PC-3 (cell line): ENCODE data around the gene PCED1B. TPM values are rescaled to one million over a fixed set of nuclear protein-coding genes. Genes with fewer than 3 reads are reported as not detected.

Source experiments
- ATAC-seq: fragments of 200-7000 bp; cut with Tn5 transposase; 2 replicates; pipeline ENCODE4 v1.9.1; 2020; ENCODE audit warnings: mild to moderate bottlenecking, moderate library complexity
- BruUV-seq: library from RNA; stranded (reverse); fragments of 400-500 nt; replicated peaks from 2 replicates; lab custom pipeline; 2021; lab: Mats Ljungman, UMichigan
- CTCF ChIA-PET: fragments of 300-600 bp; sonication (Branson Sonifier 250); formaldehyde crosslinking; loops from one replicate; lab custom pipeline; 2022; ENCODE audit warnings: antibody characterized with exemption; lab: Charles Lee
- POLR2A ChIA-PET: fragments of 300-600 bp; sonication (Branson Sonifier 250); formaldehyde crosslinking; loops from one replicate; lab custom pipeline; 2022; ENCODE audit warnings: antibody characterized with exemption; ENCODE audit not compliant: unreplicated experiment; lab: Charles Lee
- DNase-seq: peaks from one replicate; pipeline ENCODE4 v3.0.0-alpha.2; 2015
- H2AFZ ChIP-seq: fragments of 300-600 bp; sonication (generic); 2 replicates; pipeline ENCODE4 v1.6.0; 2016; ENCODE audit warnings: antibody characterized with exemption, low read length
- H3F3A ChIP-seq: fragments of 300-600 bp; sonication (generic); one replicate; pipeline ENCODE4 v1.6.0; 2017; ENCODE audit warnings: antibody characterized with exemption, low read length, control low read depth, mild to moderate bottlenecking; ENCODE audit not compliant: unreplicated experiment
- H3K27ac ChIP-seq: fragments of 300-600 bp; sonication (generic); 2 replicates; pipeline ENCODE4 v1.5.1; 2016; ENCODE audit warnings: mild to moderate bottlenecking, low read length
- H3K27me3 ChIP-seq: fragments of 300-600 bp; sonication (generic); 2 replicates; pipeline ENCODE4 v1.6.1; 2016; ENCODE audit warnings: low read length, mixed read lengths
- H3K36me3 ChIP-seq: fragments of 300-600 bp; sonication (generic); 2 replicates; pipeline ENCODE4 v1.6.1; 2016; ENCODE audit warnings: low read depth, mixed run types, low read length, mixed read lengths
- H3K4me1 ChIP-seq: fragments of 300-600 bp; sonication (generic); 2 replicates; pipeline ENCODE4 v1.5.1; 2016; ENCODE audit warnings: low read length; ENCODE audit not compliant: insufficient read depth
- H3K4me2 ChIP-seq: fragments of 300-600 bp; sonication (generic); 2 replicates; pipeline ENCODE4 v1.6.0; 2016; ENCODE audit warnings: low read length
- H3K4me3 ChIP-seq: fragments of 300-600 bp; sonication (generic); 2 replicates; pipeline ENCODE4 v1.5.1; 2016; ENCODE audit warnings: mild to moderate bottlenecking, low read length, mixed read lengths
- H3K79me2 ChIP-seq: fragments of 300-600 bp; sonication (generic); 2 replicates; pipeline ENCODE4 v1.6.1; 2017; ENCODE audit warnings: low read length, mixed read lengths
- H3K9ac ChIP-seq: fragments of 300-600 bp; sonication (generic); 2 replicates; pipeline ENCODE4 v1.6.0; 2016; ENCODE audit warnings: mild to moderate bottlenecking, low read length
- H3K9me2 ChIP-seq: fragments of 300-600 bp; sonication (generic); replicated peaks from 2 replicates; pipeline ENCODE4 v1.6.1; 2016; ENCODE audit warnings: mixed run types, low read length, mixed read lengths
- H3K9me3 ChIP-seq: fragments of 300-600 bp; sonication (generic); 2 replicates; pipeline ENCODE4 v1.6.1; 2016; ENCODE audit warnings: low read length, mixed read lengths
- H4K20me1 ChIP-seq: fragments of 300-600 bp; sonication (generic); 2 replicates; pipeline ENCODE4 v1.6.1; 2016; ENCODE audit warnings: low read length, mixed read lengths
- EZH2 ChIP-seq: fragments of 300-600 bp; sonication (generic); IDR thresholded peaks from one replicate; pipeline ENCODE4 v1.6.1; 2017; ENCODE audit warnings: antibody characterized with exemption, mild to moderate bottlenecking, low read length; ENCODE audit not compliant: unreplicated experiment
- EZH2phosphoT487 ChIP-seq: fragments of 300-600 bp; sonication (generic); IDR thresholded peaks from 2 replicates; pipeline ENCODE4 v1.6.1; 2018; ENCODE audit warnings: mild to moderate bottlenecking, antibody characterized with exemption, low read length, borderline replicate concordance
- intact Hi-C: fragments of 100-400 bp; cut with micrococcal nuclease; formaldehyde crosslinking; loops from 2 replicates; pipeline ENCODE4 v1.9.0; 2023
- total RNA-seq: library from RNA; depleted of rRNA; stranded (reverse); fragments of >200 nt; gene quantifications from 2 replicates; pipeline ENCODE4 v1.2.3, GENCODE V29; 2014
- TF ChIP-seq, protein P1 (sequence below): fragments of 300-600 bp; sonication (generic); conservative IDR thresholded peaks from 2 replicates; pipeline ENCODE4 v1.5.1; 2017; ENCODE audit warnings: antibody characterized with exemption, low read depth, mild to moderate bottlenecking, low read length

Gene PCED1B
- total RNA-seq, 1 experiment from 2014 or later = 1.0 TPM

- Histone ChIP-seq H3K4me3 (no peak overlapping the region), H3K4me2 (peak overlapping the region; percentile 32; the same call in 1 of the 2 replicates), H3K36me3 (no peaks in the 10 kb centered on the region), H3K27ac (no peak overlapping the region), H3K9me3 (no peaks in the 10 kb centered on the region), H3K79me2 (no peaks in the 10 kb centered on the region), H2AFZ (no peak overlapping the region), H3K9me2 (no peaks in the 10 kb centered on the region), H3K27me3 (no peaks in the 10 kb centered on the region), H3F3A (no peaks in the 10 kb centered on the region), H3K4me1 (peaks cover 5% of the 10 kb centered on the region), H4K20me1 (no peaks in the 10 kb centered on the region), H3K9ac (no peak overlapping the region)
- ATAC-seq (peak; percentile 33; the same call in 1 of the 2 replicates), DNase-seq (peak; percentile 53)
- intact Hi-C loops = no loop called here
- CTCF ChIA-PET = no interaction called here
- no peak for TF ChIP-seq EZH2
- TF ChIP-seq, protein P1, sequence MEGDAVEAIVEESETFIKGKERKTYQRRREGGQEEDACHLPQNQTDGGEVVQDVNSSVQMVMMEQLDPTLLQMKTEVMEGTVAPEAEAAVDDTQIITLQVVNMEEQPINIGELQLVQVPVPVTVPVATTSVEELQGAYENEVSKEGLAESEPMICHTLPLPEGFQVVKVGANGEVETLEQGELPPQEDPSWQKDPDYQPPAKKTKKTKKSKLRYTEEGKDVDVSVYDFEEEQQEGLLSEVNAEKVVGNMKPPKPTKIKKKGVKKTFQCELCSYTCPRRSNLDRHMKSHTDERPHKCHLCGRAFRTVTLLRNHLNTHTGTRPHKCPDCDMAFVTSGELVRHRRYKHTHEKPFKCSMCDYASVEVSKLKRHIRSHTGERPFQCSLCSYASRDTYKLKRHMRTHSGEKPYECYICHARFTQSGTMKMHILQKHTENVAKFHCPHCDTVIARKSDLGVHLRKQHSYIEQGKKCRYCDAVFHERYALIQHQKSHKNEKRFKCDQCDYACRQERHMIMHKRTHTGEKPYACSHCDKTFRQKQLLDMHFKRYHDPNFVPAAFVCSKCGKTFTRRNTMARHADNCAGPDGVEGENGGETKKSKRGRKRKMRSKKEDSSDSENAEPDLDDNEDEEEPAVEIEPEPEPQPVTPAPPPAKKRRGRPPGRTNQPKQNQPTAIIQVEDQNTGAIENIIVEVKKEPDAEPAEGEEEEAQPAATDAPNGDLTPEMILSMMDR = no peak
- no TSS peak for BruUV-seq
- POLR2A ChIA-PET = no interaction called here
These were observed 51.6 kb downstream of the PCED1B start for GRCh38 chr12:47131011-47131410.

DNA sequence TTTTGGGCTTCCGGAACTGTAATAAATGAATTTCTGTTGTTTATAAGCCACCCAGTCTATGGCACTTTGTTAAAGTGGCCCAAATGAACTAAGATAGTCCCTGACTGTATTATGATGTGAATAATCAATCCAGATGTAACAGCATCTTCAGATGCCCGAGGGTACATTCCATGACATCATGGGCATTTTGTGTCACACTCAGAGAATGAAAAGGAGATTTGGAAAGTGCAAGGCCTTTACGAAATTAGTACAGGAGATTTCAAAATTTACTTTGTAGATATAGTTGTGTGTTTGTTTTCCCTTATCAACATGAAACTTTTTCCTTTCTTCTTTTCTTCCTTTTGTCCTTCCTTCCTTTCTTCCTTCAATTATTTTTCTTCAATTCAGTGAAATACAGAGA lies 54.6 kb downstream of the PCED1B start:
- intact Hi-C loops = no loop called here
- ATAC-seq = no peak

DNA sequence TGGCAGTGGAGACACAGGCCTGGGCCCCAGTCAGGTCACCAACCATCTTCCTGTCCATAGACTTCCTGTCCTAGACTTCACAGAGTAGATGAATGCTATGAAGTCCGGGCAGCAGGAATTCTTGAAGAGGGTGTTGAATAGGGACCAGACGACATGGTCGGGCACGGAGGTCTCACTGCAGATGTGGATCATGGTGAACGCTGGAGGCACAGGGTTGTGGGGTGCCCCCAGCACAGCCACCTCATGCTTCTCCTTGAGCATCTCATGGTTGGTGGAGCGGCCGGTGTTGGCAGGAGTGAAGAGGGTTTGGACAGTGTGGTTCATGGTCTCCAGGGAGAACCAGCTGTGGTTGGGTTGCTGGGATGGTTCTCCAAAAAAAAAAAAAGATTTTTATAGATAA lies 56.2 kb downstream of the PCED1B start:
- Histone ChIP-seq H3K4me3 (no peak overlapping the region), H3K9me3 (no peaks in the 10 kb centered on the region), H3K4me2 (no peak overlapping the region), H2AFZ (no peak overlapping the region), H3F3A (no peaks in the 10 kb centered on the region), H3K36me3 (no peaks in the 10 kb centered on the region), H4K20me1 (no peaks in the 10 kb centered on the region), H3K9me2 (no peaks in the 10 kb centered on the region), H3K9ac (no peak overlapping the region), H3K4me1 (peaks cover 5% of the 10 kb centered on the region), H3K27ac (no peak overlapping the region), H3K79me2 (no peaks in the 10 kb centered on the region), H3K27me3 (no peaks in the 10 kb centered on the region)
- POLR2A ChIA-PET = no interaction called here
- intact Hi-C loops = no loop called here
- DNase-seq = no peak
- TF ChIP-seq EZH2phosphoT487 = no peak
- no peak for TF ChIP-seq EZH2
- TF ChIP-seq, protein P1 = no peak
- CTCF ChIA-PET = no interaction called here
- BruUV-seq = no TSS peak
- no peak for ATAC-seq

More for the DNA sequence above, 54.6 kb downstream of the PCED1B start:
- peaks cover 5% of the 10 kb centered on the region for H3K4me1 ChIP-seq
- no peaks in the 10 kb centered on the region for H3K9me3 ChIP-seq
- no peaks in the 10 kb centered on the region for H3F3A ChIP-seq
- ChIA-PET CTCF (no interaction called here), POLR2A (no interaction called here)
- no peak overlapping the region for H3K4me2 ChIP-seq
- H3K9me2 ChIP-seq = no peaks in the 10 kb centered on the region
- no peak for TF ChIP-seq EZH2
- TF ChIP-seq, protein P1 = no peak
- no peak for TF ChIP-seq EZH2phosphoT487
- H3K79me2 ChIP-seq = no peaks in the 10 kb centered on the region
- DNase-seq = no peak
- no peak overlapping the region for H3K27ac ChIP-seq
- no peaks in the 10 kb centered on the region for H3K36me3 ChIP-seq
- no TSS peak for BruUV-seq
- H4K20me1 ChIP-seq = no peaks in the 10 kb centered on the region
- H2AFZ ChIP-seq = no peak overlapping the region
- H3K27me3 ChIP-seq = no peaks in the 10 kb centered on the region
- H3K9ac ChIP-seq = no peak overlapping the region
- no peak overlapping the region for H3K4me3 ChIP-seq
